MM.1S (cell line): ENCODE measurements around the gene IGDCC3.

Source experiments
- DNase-seq: peaks from one replicate; pipeline ENCODE4 v3.0.0-alpha.2; 2015
- H2AFZ ChIP-seq: fragments of 300-600 bp; sonication (generic); 2 replicates; pipeline ENCODE4 v1.6.0; 2016; ENCODE audit warnings: antibody characterized with exemption, low read length
- H3F3A ChIP-seq: fragments of 300-600 bp; sonication (generic); 2 replicates; pipeline ENCODE4 v1.6.1; 2016; ENCODE audit warnings: mild to moderate bottlenecking, antibody characterized with exemption, low read length, moderate library complexity, mixed read lengths; ENCODE audit not compliant: insufficient read depth
- H3K27ac ChIP-seq: fragments of 300-600 bp; sonication (generic); 2 replicates; pipeline ENCODE4 v1.5.1; 2016; ENCODE audit warnings: mild to moderate bottlenecking, low read length
- H3K27me3 ChIP-seq: fragments of 300-600 bp; sonication (generic); replicated peaks from 2 replicates; pipeline ENCODE4 v1.6.0; 2016; ENCODE audit warnings: low read length; ENCODE audit not compliant: insufficient read depth
- H3K36me3 ChIP-seq: fragments of 300-600 bp; sonication (generic); replicated peaks from 2 replicates; pipeline ENCODE4 v1.6.1; 2016; ENCODE audit warnings: mild to moderate bottlenecking, low read length, mixed read lengths; ENCODE audit not compliant: insufficient read depth
- H3K4me1 ChIP-seq: fragments of 300-600 bp; sonication (generic); 2 replicates; pipeline ENCODE4 v1.6.1; 2016; ENCODE audit warnings: low read length, mixed read lengths
- H3K4me2 ChIP-seq: fragments of 300-600 bp; sonication (generic); 2 replicates; pipeline ENCODE4 v1.6.0; 2016; ENCODE audit warnings: low read depth, low read length
- H3K4me3 ChIP-seq: fragments of 300-600 bp; sonication (generic); 2 replicates; pipeline ENCODE4 v1.5.1; 2016; ENCODE audit warnings: low read length, mixed read lengths
- H3K79me2 ChIP-seq: fragments of 300-600 bp; sonication (generic); 2 replicates; pipeline ENCODE4 v1.6.1; 2016; ENCODE audit warnings: mixed run types, low read length, mixed read lengths
- H3K9ac ChIP-seq: fragments of 300-600 bp; sonication (generic); 2 replicates; pipeline ENCODE4 v1.6.1; 2016; ENCODE audit warnings: low read length, mixed read lengths
- H3K9me2 ChIP-seq: fragments of 300-600 bp; sonication (generic); replicated peaks from 2 replicates; pipeline ENCODE4 v1.6.1; 2016; ENCODE audit warnings: mild to moderate bottlenecking, low read length, mixed read lengths; ENCODE audit not compliant: insufficient read depth
- H3K9me3 ChIP-seq: fragments of 300-600 bp; sonication (generic); replicated peaks from 2 replicates; pipeline ENCODE4 v1.6.1; 2016; ENCODE audit warnings: mild to moderate bottlenecking, low read length, mixed read lengths; ENCODE audit not compliant: insufficient read depth
- H4K20me1 ChIP-seq: fragments of 300-600 bp; sonication (generic); 2 replicates; pipeline ENCODE4 v1.6.1; 2016; ENCODE audit warnings: mild to moderate bottlenecking, low read length, moderate library complexity, mixed read lengths; ENCODE audit not compliant: insufficient read depth
- EZH2 ChIP-seq: fragments of 300-600 bp; sonication (generic); optimal IDR thresholded peaks from 2 replicates; pipeline ENCODE3; 2017; ENCODE audit warnings: low read depth, mild to moderate bottlenecking, antibody characterized with exemption, low read length, mixed read lengths
- EZH2phosphoT487 ChIP-seq: fragments of 300-600 bp; sonication (generic); IDR thresholded peaks from 2 replicates; pipeline ENCODE4 v1.6.1; 2018; ENCODE audit warnings: antibody characterized with exemption, low read length
- TF ChIP-seq, protein P1 (sequence below): fragments of 300-600 bp; sonication (generic); IDR thresholded peaks from 2 replicates; pipeline ENCODE4 v1.5.1; 2016; ENCODE audit warnings: antibody characterized with exemption, low read length, mixed read lengths

IGDCC3 gene

DNA sequence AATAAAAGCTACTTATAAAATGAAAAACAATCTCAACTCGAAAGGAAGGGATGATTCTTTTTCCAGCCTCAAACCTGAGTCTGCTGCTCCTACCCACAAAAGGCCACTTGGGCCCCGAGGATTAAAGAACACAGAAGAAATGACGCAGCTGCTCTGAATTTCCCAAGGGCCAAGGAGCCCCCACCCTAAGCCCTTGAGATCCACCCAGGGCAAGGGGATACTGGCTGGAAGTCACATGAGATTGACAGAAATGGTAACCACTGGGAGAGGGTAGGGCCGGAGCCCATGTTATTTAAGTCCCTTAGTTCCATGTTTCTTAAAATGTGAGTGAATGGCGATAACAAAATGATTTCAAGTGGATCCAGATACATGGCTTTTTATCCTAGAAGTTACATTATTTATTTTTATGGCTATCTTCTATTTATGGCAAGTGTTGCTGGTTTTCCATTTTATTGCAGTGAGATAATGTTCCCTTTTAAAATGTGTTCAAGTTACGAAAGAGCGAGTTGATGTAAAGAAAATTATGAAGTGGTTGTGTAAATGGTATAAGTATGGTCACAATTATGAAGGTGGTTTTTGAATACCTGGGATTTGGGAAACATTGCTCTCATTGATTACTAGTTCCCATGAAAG is 28.1 kb upstream of the IGDCC3 start:
- TF ChIP-seq, protein P1, sequence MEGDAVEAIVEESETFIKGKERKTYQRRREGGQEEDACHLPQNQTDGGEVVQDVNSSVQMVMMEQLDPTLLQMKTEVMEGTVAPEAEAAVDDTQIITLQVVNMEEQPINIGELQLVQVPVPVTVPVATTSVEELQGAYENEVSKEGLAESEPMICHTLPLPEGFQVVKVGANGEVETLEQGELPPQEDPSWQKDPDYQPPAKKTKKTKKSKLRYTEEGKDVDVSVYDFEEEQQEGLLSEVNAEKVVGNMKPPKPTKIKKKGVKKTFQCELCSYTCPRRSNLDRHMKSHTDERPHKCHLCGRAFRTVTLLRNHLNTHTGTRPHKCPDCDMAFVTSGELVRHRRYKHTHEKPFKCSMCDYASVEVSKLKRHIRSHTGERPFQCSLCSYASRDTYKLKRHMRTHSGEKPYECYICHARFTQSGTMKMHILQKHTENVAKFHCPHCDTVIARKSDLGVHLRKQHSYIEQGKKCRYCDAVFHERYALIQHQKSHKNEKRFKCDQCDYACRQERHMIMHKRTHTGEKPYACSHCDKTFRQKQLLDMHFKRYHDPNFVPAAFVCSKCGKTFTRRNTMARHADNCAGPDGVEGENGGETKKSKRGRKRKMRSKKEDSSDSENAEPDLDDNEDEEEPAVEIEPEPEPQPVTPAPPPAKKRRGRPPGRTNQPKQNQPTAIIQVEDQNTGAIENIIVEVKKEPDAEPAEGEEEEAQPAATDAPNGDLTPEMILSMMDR, result no peak
- TF ChIP-seq EZH2, result no peak
- TF ChIP-seq EZH2phosphoT487, result no peak
- Histone ChIP-seq H3K9me2 (no peaks in the 10 kb centered on the region), H3K79me2 (no peaks in the 10 kb centered on the region), H3K9ac (no peak overlapping the region), H3K9me3 (no peaks in the 10 kb centered on the region), H3K4me2 (no peak overlapping the region), H3F3A (no peaks in the 10 kb centered on the region), H3K4me3 (no peak overlapping the region), H4K20me1 (no peaks in the 10 kb centered on the region), H3K27me3 (no peaks in the 10 kb centered on the region), H3K27ac (no peak overlapping the region), H2AFZ (no peak overlapping the region), H3K36me3 (no peaks in the 10 kb centered on the region), H3K4me1 (peaks cover 9% of the 10 kb centered on the region)
- DNase-seq, result no peak

- no peaks in the 10 kb centered on the region for H3K36me3 ChIP-seq
- H3K9ac ChIP-seq, result no peak overlapping the region
- no peak overlapping the region for H2AFZ ChIP-seq
- H3K9me3 ChIP-seq, result no peaks in the 10 kb centered on the region
- H3K4me3 ChIP-seq, result no peak overlapping the region
- H3K27ac ChIP-seq, result no peak overlapping the region
- H3K9me2 ChIP-seq, result no peaks in the 10 kb centered on the region
- no peak for DNase-seq
- no peaks in the 10 kb centered on the region for H4K20me1 ChIP-seq
- H3K27me3 ChIP-seq, result 0 out of 2 replicates have a peak, but pooled peaks cover 7% of the 10 kb centered on the region
- TF ChIP-seq EZH2phosphoT487, result no peak
- TF ChIP-seq EZH2, result no peak
- TF ChIP-seq, protein P1, result no peak
- peaks cover 4% of the 10 kb centered on the region for H3K4me1 ChIP-seq
- H3F3A ChIP-seq, result no peaks in the 10 kb centered on the region
- no peaks in the 10 kb centered on the region for H3K79me2 ChIP-seq
- H3K4me2 ChIP-seq, result no peak overlapping the region
These were observed 26.5 kb upstream of the IGDCC3 start for GRCh38 chr15:65404186-65404872.

DNA sequence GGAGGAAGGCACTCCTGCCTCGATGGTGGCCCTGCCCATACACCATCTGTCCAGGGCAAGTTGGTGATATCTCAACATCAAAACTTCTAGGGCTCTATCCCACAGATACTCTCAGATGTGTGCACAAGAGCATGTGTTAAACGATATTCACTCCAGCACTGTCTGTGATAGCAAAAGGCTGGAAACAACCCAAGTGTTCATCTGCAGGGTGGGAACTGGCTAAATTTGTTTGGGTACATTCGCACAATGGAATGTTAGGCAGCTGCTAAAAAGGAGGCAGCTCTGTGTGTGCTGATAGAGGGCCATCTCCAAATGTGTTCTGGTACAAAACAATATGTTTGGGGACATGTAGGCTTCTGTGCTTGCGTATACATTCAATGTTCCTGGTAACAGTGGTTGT is 25.2 kb upstream of the IGDCC3 start:
- Histone ChIP-seq H3K27ac (no peak overlapping the region), H3K9me2 (no peaks in the 10 kb centered on the region), H3K36me3 (no peaks in the 10 kb centered on the region), H3K79me2 (no peaks in the 10 kb centered on the region), H3F3A (no peaks in the 10 kb centered on the region), H3K4me1 (no peaks in the 10 kb centered on the region), H3K4me2 (no peak overlapping the region), H3K9ac (no peak overlapping the region), H3K9me3 (no peaks in the 10 kb centered on the region), H2AFZ (no peak overlapping the region), H3K27me3 (peaks cover 7% of the 10 kb centered on the region; the same call in 1 of the 2 replicates), H3K4me3 (no peak overlapping the region), H4K20me1 (no peaks in the 10 kb centered on the region)
- DNase-seq, result no peak
- TF ChIP-seq EZH2phosphoT487, result no peak
- no peak for TF ChIP-seq EZH2
- TF ChIP-seq, protein P1, result no peak
